Muscle of arm (tissue), 12 donors: ENCODE data around the gene TPRA1. TPM values are rescaled to one million over a fixed set of nuclear protein-coding genes. Genes with fewer than 3 reads are reported as not detected.
A peak's percentile ranks its signal among the peaks of the same experiment; 100 is the strongest.

Experiments
- DNase-seq: peaks from one replicate; pipeline ENCODE4 v3.0.0-alpha.2; 2013
- polyA plus RNA-seq, 12 donors: library from polyadenylated mRNA; unstranded; fragments of 120-200 nt; gene quantifications; one replicate each; pipeline ENCODE4 v1.2.1, GENCODE V29; 2013; ENCODE audit not compliant: insufficient read length in 12 of 12

Gene TPRA1
- polyA plus RNA-seq, 12 donors = 15.4 to 24.8 (median 18.9) TPM; not detected in 1

DNA sequence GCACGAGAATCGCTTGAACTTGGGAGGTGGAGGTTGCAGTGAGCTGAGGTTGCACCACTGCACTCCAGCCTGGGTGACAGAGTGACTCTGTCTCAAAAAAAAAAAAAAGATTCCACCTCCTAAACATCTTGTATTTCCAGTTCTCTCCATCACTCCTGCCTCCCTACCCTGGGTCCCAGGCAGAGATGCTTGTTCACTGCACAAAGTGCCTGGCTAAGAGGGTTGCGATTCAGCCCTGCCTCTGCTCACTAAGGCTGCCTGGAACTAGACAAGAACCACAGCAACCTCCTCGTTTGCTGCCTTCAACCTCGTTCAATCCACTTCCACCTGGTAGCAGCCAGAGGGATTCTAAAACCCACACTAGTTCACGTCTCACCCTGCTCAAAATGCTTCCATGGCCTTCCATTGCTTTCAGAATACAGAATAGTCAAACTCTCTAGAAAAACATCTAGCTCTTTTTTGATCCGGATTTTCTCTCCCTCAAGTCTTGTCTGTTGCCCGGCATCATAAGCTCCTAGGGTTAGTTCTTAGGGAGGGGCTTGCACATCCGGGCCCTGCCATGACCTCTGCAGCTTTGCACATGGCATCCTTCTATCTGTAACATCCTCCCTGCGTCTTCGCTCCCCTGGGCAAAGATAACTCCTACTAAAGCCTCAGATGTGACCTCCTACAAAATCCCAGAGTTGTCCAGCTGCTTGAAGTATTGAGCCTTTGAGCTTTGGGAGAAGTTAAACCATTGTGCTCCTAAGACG lies 6.7 kb upstream of the TPRA1 start:
- no peak for DNase-seq

DNA sequence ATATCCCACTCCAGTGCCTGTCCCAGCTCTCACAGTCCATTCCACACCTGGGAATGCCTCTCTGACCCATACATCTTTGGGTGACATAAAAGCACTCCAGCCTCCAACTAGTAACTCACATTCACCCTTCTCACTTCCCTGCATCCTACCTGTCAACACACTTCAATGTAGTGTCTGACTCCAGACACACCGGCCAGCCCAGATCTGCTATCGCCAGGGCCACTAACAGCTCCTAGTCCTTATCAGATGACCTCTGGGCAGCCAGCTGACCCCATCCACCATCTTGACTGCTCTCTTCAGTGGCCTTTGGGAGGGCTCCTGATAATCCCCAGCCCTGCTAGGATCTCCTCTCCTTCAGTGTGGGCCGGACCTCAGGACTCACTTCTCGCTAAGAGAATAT lies 4.8 kb upstream of the TPRA1 start:
- no peak for DNase-seq

DNA sequence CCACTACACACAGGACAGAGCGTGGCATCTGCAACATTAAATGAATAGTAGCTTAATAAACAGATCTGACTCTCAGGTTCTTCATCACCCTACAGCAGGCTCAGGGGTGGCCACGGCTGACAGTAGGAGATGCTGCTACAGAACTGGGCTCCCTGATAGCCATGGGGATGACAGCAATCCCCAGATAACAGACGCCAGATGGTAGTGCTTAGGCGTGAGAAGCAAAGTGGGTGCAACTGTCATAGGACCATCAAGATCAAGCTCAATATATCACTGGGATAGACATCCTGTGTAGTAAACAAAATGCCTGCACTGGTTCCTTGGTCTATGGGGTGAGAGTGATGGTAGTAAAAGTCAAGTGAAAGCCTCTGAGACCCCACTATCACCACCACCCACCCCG lies 2.6 kb upstream of the TPRA1 start:
- DNase-seq = no peak

DNA sequence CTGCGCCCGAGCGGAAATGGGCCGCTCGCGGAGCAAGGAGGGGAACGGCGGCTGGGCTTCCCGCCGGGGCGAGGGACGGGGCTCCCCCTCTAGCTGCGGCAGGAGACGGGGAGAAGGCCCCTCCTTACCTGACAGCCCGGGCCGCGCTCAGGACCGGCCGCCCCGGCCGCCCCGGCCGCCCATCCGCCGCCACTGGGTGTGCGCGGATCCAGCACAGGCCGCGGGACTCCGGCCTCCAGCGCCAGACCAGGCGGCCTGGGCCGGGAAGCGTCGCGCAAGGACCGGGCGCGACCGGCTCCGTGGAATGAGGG lies 296 bp downstream of the TPRA1 start:
- DNase-seq = no peak

DNA sequence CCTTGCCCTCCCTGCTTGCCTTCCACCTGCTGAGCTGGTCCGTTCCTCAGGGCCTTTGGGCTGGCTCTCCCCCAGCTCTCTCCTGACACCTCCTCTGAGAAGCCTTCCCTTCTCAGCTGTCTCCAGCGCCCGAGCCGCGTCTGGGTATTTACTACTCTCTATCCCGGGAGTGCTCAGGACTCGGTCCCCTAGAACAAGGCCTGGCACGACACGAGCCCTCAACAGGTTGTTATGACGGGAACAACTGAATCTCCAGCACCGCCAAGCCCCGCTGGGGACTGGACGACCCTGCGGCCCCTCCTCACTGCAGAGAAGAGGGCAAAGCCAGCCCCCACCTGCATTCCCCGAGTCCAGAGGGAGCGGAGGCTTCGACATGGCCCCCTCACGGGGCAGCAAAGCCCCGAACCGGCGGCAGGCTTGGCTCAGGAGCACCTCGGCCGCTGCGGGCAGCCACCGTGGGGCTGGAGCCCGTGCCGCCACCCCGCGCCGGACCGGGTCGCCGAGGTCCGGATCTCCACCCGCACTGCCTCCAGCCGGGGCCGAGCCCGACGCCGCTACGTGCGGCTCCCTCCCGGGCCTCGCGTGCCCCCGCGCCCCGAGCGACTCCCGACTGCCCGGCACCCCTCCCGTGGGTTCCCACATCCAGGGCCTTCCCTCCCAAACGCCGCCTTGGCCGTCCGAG lies 792 bp downstream of the TPRA1 start:
- no peak for DNase-seq

DNA sequence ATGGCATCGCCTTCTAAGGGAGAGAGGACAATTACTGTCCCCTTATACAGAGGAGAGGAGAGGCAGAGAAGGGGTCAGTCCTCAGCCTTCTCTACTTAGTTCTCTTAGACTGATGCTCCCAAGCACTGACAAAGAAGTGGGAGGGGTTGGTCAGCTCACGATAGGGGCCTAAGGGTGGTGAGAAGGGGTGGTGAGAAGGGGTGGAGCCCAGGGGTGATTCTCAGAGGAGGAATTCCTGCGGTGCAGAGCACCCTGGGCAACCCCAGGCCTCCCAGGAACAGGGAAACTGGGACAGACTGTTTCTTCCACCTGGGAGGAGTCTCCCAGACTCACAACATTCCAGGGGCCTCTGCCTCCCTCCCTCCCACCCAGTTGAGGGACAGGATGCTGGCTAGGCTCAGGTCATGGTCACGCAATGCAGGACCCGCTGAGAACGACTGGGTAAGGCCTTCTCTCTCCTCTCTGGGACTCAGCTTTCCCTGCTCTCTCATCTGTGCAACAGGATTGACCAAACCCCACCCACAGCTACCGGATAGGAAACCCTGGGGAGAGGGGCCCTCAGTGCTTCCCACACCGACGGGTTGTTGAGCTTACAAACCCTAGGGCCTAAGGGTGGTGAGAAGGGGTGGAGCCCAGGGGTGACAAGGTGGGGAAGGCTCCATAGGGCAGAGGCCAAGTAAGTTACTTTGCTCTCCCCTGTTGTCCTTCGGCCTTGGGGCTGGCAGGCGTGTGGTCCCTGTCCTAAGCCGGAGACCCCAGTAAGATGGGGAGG lies 1.5 kb downstream of the TPRA1 start:
- DNase-seq = no peak

DNA sequence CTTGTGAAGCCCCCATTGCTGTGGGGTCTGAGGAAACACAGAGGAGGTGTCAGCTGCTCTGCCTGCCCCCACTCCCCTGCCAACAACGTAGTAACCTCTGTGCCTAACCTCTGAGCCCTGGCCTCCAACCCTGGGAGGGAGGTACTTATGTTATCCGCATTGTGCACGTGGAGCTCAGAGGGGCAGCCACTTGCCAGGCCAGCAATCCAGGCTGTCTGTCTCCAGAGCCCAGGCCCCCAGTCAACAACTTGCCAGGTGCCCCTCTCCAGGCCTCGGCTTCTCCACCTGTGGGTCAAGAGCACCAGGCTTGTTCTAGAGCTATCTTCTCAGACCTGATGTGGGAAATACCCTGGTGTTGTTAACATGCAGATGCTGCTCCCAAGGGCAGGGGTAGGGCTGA lies 2.7 kb downstream of the TPRA1 start:
- no peak for DNase-seq

DNA sequence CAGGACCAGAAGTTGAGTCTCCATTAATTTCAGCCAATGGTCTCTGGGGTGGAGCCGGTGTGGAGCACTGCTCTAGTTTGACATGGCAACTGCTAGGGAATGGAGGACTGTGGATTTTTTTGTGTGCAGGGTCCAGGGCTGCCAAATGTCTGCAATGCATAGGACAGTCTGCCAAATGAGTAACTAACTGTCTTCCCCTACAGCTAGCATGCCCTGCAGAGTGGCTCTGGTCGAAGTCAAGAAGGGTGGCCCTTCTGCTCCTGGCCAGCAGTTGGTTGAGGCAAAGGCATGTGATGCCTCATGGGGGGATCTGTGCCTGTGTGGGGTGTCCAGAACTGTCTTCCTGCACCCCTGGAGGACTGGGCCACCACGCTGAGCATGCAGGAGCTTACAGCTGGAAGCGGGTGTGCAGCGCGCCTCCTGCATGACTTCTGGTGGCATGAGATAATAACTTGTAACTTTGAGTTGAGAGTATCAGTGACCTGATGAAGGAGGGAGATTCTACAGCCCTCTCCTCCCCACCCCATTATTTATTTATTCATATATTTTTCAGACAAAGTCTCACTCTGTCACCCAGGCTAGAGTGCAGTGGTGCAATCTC lies 4.6 kb downstream of the TPRA1 start:
- DNase-seq = no peak

DNA sequence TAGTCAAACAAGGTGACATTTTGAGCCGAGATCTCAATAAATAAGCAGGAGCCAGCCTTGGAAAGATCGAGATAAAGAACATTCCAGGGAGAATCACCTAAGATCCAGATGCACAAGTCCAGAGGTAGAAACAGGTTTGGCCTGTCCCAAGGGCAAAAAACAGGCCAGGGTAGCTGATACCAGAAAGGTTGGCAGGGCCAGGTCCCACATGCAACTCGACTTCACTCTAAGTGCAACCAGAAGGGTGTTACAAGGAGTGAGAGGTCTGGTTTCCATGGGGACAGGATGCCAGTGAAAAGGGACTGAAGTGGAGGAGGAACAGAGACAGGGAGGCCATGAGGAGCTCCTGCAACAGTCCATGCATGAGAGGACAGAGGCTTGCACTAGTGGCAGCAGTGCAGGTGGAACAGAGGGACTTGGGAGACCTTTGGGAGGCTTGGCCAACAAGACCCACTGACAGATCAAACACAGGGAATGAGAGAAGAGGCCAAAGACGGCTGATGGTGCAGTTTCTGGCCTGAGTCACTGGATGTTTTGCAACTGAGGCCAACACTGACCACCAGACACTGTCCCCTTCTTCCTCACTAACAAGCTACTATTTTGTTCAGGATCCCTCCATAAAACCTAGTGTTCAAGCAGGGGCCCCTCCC lies 5.2 kb downstream of the TPRA1 start:
- no peak for DNase-seq

DNA sequence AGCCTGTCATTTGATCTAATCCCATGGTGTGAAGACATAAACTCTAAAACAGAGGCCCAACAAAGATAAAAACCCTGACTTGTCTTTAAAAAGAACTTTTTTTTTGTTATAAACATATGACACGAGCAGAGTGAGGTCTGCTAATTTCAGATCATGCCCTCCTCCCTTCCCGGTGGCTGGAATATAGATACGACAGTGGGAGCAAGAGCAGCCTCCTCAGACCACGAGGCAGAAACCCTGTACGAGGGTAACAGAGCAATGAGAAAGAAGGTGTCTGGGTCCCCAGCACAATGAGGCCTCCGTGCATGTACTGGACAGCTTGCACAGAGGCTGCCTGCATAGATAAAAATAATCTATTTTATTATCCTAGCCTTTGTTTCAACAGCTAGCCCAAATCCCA lies 5.8 kb downstream of the TPRA1 start:
- DNase-seq = no peak

DNA sequence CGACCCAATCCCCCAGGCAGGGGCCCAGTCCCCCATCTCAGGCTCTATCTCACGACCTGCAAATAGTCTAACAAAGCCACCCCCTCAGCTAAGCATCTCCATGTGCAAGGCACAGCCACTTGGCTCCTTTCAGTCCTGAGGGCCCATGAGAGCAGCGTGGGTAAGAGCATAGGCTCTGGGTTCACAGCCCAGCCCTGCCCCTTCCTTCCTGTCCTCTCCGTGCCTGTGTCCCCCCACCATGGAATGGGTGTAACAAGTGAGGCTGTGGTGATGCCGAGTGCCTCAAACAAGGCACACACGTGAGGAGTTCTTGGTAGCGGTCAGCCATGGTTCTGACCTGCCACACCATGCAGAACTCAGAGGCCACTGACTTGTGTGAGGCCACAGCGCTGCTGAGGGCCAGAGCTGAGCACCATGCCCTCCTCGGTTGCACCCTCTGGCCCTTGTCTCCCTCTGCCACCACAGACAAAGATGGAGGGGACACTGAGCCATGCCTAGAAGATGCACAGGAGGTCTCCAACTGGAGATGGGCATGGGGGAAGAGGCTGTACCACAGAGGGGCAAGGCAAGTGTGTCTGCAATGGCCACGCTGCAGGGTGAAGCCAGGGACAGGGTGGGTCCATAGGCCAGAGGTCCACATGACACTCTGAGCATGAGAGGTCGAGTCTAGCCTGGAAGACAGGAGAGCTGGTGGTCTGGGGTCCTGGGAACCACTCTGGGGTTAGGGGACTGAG lies 10.0 kb downstream of the TPRA1 start:
- DNase-seq = no peak

DNA sequence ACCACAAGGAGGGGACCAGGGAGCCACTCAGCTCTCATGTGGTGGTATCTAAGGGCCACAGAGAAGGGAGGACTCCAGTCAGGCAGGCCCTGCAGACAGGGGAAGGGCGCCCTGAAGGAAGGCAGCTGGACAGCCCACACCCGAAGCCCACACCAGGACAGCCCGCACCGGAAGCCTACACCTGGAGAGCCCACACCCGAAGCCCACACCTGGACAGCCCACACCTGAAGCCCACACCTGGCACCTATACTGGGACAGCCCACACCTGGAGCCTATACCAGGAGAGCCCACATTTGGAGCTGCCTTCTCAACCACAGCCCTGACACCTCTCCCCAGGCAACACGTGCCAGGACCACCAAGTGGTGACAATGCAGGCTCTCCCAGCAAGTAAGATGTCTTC lies 11.7 kb downstream of the TPRA1 start:
- DNase-seq = no peak

DNA sequence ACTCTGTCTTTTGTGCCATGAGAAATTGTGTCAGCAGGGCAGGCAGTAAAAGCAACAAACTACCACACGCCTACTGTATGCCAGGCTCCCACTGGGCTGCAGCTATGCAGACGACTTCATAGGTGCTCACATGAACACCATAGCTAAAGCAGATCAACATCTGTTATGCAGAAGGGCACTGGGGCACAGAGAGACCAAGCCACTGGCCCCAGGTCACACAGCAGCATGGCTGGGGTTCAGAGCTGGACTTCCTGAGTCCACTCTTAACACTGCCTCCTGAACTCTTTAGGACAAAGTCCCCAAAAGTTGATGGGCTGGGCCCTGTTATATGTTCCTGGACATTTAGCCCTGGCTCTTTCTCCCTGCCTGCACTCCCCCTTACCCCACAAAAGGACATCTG lies 12.4 kb downstream of the TPRA1 start:
- DNase-seq = no peak

DNA sequence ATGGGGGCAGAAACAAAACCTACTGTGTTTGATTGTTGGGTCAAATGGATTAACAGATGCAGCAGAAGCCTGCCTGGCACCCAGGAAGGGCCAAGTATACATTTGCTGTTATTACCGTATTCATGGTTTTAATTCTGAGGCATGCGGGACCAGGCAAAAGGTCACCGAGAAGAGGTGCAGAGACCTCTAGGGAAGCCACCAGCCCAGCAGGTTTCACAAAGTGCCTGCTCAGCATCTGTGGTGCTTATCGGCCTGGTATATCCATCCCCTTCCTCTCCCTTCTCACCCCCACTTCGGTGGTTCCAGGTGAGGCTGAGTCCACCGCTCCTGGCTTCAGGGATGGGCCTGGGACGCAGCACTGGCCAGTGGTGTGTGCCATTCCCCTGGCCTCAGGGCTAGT lies 13.1 kb downstream of the TPRA1 start:
- DNase-seq = no peak

DNA sequence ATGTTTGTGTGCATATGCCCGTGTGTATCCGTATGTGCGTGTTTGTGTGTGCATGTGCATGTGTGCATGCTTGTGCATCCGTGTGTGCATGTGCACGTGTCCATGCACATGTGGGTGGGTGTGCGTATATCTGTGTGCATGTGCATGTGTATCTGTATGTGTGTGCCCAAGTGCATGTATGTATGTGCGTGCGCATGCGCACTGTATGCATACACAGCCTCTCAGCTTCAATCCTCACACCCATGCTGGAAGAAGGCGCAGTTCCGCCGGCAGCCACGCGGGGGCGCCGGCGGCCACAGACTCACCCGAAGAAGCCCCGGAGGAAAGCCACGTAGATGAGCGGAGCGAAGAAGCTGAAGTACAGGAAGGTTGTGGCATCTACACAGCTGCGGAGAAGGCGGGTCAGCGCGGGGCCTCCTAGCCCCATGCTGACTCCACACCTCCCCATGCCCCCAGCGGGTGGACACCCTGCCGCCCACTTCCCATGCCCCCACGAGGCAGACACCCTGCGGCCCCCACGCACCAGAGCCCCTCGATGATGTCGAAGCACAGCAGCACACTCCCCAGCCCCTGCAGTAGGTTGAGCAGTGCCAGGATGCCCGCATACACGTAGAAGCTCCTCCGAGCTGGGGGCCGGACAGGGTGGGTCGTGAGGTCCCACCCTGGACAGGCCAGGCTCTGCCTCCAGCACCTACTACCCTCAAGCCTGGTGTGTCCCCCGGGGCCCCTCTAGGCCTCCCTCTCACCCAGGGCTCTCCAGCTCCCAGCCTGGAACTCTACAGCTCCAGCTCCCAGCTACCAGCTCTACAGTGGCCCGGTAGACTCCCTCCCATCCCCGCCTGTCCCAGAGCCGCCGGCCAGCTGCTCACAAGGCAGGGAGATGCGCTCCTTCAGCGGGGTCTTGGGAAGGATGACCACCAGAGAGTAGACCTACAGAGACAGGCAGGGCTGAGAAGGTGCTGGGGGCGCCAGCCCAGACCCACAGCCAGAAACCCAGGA lies 15.4 kb downstream of the TPRA1 start:
- peak; percentile 94 for DNase-seq

DNA sequence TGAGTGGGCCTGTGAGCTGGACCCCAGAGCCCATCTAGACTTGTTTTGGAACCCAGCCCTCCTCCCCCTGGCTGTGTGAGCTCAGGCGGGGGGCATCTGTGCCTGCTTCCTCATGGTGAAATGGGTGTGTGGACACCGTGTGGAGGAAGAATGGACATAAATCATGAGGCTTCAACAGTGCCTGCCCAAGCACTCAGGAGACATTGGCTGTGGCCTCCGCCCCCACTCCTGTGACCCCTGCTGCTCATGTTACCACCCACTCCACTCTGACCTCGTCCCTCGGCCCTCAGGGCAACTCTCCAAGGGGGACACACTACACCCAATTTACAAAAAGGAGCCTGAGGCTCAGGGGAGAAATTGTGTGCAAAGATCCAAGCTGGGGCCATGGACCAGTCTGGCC lies 16.6 kb downstream of the TPRA1 start:
- DNase-seq = no peak

DNA sequence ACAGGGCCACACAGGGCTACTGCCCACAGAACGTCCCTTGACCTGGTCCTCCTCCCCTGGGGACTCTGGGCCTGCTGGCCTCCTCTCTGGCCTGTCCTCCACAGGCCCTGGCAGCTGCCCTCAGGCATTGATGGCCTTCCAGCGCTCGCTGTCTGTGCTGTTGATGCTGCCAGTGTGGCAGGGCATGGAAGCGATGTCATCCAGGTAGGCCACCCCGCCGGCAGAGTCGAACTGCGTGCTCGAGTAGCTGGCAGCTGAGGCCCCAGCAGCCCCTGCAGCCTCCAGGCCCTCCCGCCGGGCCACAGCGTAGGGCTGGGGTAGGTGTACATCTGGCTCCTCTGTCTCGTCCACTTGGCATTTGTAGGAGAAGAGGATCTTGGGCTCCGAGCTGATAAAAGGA lies 17.1 kb downstream of the TPRA1 start:
- DNase-seq = no peak

DNA sequence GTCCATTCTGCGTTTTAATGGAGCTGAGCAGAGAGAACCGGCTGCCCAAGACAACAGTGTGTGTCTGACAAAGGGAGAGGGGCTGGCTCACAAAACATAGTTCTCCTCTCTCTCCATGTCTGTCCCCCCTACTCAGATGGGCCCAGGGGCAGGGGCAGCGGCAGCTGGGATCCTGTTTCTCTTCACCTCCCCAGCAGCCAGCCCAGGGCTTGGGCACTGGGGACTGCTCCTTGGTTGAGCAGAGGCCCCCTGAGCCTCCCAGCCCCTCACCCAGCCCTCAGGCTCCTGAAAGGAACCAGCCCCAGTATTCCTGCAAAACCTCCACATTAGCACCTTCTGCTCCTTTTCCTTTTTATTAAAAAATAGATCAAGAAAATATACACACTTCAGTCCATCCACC lies 17.8 kb downstream of the TPRA1 start:
- no peak for DNase-seq

DNA sequence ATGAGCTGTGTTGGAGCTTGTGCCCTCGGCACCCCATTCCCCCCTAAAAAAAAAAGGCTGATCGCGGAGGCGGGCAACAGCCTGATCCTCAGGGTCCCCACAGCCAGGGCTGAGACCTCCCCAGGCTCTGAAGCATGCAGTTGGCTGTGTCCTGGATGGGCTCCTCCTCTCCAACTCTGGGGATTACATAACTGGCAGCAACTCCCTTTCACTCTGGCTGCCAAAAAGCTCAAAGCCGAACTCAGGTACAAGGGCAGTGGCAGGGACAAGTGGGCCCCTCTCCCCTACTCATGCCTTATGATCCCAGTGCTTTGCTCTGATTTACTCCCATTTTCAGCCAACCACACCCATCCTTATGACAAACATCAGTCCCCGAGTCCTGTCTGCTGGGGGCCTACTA lies 18.3 kb downstream of the TPRA1 start:
- no peak for DNase-seq

DNA sequence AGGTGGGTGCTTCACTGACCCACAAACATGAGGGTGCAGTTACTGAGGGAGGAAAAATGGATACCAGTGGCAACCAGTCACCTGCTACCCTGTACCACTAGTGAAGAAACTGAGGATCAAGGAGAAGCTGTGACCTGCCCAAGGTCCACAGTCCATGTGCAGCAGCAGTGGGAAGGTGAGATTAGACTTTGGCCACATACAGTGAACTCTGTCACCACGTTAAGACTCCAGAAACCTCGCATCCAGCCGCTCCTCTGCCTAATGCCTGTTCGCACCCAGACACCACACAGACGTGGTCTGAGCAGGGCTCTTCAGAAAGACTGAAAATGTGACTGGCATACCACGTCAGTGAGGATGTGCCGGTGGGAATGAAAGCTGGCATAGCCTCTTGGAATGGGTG lies 20.0 kb downstream of the TPRA1 start:
- no peak for DNase-seq
